ENCODE data around the gene C5.

C5 gene

GRCh38 chr9:121082075-121082474 is 32.0 kb upstream of the C5 start:
- Mint-ChIP-seq H3K4me3 (no peak overlapping the region), H3K27me3 (ENCODE audit: low read depth, poor library complexity) (peaks cover 2% of the 10 kb centered on the region), H3K36me3 (ENCODE audit: low read depth) (peaks cover 18% of the 10 kb centered on the region), H3K4me1 (no peaks in the 10 kb centered on the region), H3K27ac (no peak overlapping the region), H3K9me3 (no peaks in the 10 kb centered on the region)
- DNase-seq, result no peak
- no peak for TF ChIP-seq CTCF (IDR thresholded peaks at IDR 0.05)

DNA sequence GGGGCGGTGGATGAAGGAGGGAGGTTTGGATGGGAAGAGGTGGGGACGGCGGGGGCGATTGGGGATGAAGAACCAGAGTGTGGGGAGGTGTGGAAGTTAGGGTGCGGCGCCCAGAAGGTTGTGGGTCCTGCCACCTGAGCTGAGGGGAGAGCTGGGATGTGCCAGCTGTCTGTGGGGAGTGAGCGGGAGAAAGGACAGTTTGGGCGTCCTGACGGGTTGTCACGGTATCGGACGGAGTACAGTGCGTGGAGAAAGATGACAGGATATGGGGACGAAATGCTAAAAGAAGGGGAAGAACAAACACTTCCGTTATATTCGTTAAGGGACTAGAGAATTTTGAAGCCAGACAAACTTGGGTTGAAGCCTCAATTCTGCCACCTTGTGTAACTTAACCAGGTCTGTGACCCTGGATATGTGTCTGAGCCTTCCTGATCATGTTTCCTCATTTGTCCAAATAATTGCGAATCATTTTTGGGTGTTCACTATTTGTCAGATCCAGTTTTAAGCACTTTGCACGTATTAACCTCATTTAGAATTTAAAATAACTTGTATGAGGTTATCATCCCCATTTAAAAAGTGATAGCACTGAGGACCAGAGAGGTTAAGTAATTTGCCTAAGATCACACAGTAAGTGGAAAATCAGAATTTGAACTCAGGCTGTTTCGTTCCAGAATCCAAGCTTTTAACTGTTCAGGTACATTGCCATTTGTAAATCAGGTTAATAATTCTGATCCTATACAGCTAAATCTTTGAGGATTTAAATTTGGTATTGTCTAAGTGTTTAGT is 25.4 kb upstream of the C5 start:
- peaks cover 10% of the 10 kb centered on the region for H3K9me3 Mint-ChIP-seq
- peaks cover 19% of the 10 kb centered on the region for H3K4me1 Mint-ChIP-seq
- peak overlapping the region; percentile 89 for H3K27ac Mint-ChIP-seq
- H3K4me3 Mint-ChIP-seq, result peak overlapping the region; percentile 96
- H3K36me3 Mint-ChIP-seq (ENCODE audit: low read depth), result peaks cover 4% of the 10 kb centered on the region
- no peak for DNase-seq
- peaks cover 41% of the 10 kb centered on the region for H3K27me3 Mint-ChIP-seq (ENCODE audit: low read depth, poor library complexity)
- TF ChIP-seq CTCF (IDR thresholded peaks at IDR 0.05), result no peak

- peaks cover 19% of the 10 kb centered on the region for H3K4me1 Mint-ChIP-seq
- H3K27ac Mint-ChIP-seq, result peak within 1 kb of the TSS; percentile 89
- peaks cover 4% of the 10 kb centered on the region for H3K36me3 Mint-ChIP-seq (ENCODE audit: low read depth)
- H3K4me3 Mint-ChIP-seq, result peak within 1 kb of the TSS; percentile 96
- peaks cover 41% of the 10 kb centered on the region for H3K27me3 Mint-ChIP-seq (ENCODE audit: low read depth, poor library complexity)
- H3K9me3 Mint-ChIP-seq, result peaks cover 10% of the 10 kb centered on the region
- peak; percentile 90 for DNase-seq
- TF ChIP-seq CTCF (IDR thresholded peaks at IDR 0.05), result no peak
These were observed 24.5 kb upstream of the C5 start, which contains the start of gene CNTRL for GRCh38 chr9:121074370-121075250. Gene CNTRL, plus strand, starts transcription at chr9:121074955. Its CDS starts 13,372 bp downstream, at chr9:121088327.

DNA sequence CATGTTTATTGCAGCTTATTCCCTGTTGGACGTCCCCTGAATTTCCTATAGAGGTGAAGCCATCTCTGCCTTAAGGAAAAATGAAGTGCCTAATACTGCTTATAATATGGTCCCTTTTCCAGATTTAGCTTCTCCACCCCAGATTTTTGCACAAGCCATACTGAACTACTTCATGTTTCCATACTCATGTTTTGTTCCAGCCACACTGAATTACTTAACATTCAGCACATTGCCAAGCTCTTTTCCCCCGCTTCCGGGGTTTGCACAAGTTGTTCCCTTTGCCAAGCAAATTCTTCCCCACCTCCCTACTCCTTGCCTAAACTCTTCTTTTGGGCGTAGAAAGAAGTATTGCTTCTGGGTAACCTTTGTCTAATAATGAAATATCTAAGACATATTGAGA is 23.0 kb upstream of the C5 start:
- Mint-ChIP-seq H3K36me3 (ENCODE audit: low read depth) (peaks cover 10% of the 10 kb centered on the region), H3K27me3 (ENCODE audit: low read depth, poor library complexity) (peaks cover 49% of the 10 kb centered on the region), H3K4me1 (peaks cover 19% of the 10 kb centered on the region), H3K4me3 (no peak overlapping the region), H3K9me3 (peaks cover 23% of the 10 kb centered on the region), H3K27ac (no peak overlapping the region)
- no peak for TF ChIP-seq CTCF (IDR thresholded peaks at IDR 0.05)
- no peak for DNase-seq

DNA sequence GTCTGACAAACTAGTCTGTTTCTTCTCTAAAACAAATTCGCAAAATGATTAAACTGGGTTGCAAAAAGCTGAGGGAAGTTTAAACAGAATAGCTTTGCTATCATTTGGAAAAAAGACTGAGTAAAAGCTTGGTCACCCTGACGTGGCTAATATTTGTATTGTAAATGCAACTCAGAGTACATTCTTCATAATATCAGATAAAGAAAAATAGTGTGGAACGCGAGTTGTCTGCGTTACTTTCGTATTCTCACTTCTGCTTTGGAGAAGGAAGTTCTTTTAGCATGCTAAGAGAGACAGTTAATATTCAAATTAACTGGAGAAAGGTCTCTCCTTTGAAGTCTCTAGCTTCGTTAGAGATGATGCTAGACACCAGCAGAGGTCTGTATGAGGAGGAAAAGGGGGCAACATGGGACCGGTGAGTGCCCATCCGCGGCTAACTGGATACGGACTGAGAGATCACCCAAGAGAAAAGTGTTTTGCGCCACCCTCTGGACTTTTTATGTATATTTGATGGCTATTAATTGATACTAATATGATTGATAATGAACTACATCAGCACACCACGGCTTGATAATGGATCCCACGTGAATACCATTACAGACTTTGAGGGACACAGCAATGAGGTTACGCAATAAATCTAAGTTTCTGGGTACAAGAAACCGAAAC is 21.8 kb upstream of the C5 start:
- Mint-ChIP-seq H3K4me1 (peaks cover 19% of the 10 kb centered on the region), H3K4me3 (no peak overlapping the region), H3K9me3 (peaks cover 28% of the 10 kb centered on the region), H3K36me3 (ENCODE audit: low read depth) (peaks cover 16% of the 10 kb centered on the region), H3K27me3 (ENCODE audit: low read depth, poor library complexity) (peaks cover 48% of the 10 kb centered on the region), H3K27ac (no peak overlapping the region)
- DNase-seq, result no peak
- TF ChIP-seq CTCF (IDR thresholded peaks at IDR 0.05), result no peak

Data from nephron progenitor cell (in vitro differentiated cells).